HCT116 (cell line): ENCODE measurements around the gene TNFRSF18. TPM values are rescaled to one million over a fixed set of nuclear protein-coding genes. Genes with fewer than 3 reads are reported as not detected.

Experiments
- ATAC-seq: fragments of 200-7000 bp; cut with Tn5 transposase; 2 replicates; pipeline ENCODE4 v1.9.1; 2020; ENCODE audit warnings: mild to moderate bottlenecking, moderate library complexity
- BruUV-seq: library from RNA; stranded (reverse); fragments of 400-500 nt; replicated peaks from 2 replicates; lab custom pipeline; 2021; lab: Mats Ljungman, UMichigan
- CTCF ChIA-PET: fragments of 300-600 bp; sonication (Branson Sonifier 250); formaldehyde crosslinking; loops from one replicate; lab custom pipeline; 2021; ENCODE audit warnings: antibody characterized with exemption; lab: Charles Lee
- POLR2A ChIA-PET: fragments of 300-600, 350-600 bp; sonication (Branson Sonifier 250); formaldehyde crosslinking; loops from one replicate; lab custom pipeline; 2021; ENCODE audit warnings: antibody characterized with exemption; lab: Charles Lee
- RAD21 ChIA-PET, 2 experiments: fragments of 300-600 bp; sonication (Branson Sonifier 250); formaldehyde crosslinking; loops; one replicate each; lab custom pipeline; 2023; ENCODE audit warnings: low total read pairs in 2 of 2; ENCODE audit not compliant: uncharacterized antibody in 2 of 2, unreplicated experiment in 2 of 2, low non-redundant PET in 1 of 2; lab: Charles Lee
- DNase-seq: peaks from one replicate; pipeline ENCODE4 v3.0.0-alpha.2; 2010; ENCODE audit warnings: low read depth, low spot score
- H2AFZ ChIP-seq: fragments of 200-600 bp; shearing (Covaris generic), sonication (generic); 2 replicates; pipeline ENCODE4 v1.6.1; 2017; ENCODE audit warnings: low read depth, mixed run types, mixed read lengths, antibody characterized with exemption, low read length; ENCODE audit not compliant: poor library complexity, severe bottlenecking
- H3K27ac ChIP-seq: 2 replicates; pipeline ENCODE4 v1.5.1; 2012; ENCODE audit warnings: low read depth, low read length
- H3K27me3 ChIP-seq: fragments of 200-600 bp; sonication (generic); 2 replicates; pipeline ENCODE4 v1.6.1; 2016; ENCODE audit warnings: mixed run types, low read length, mixed read lengths; ENCODE audit not compliant: insufficient read depth
- H3K36me3 ChIP-seq, 2 experiments: fragments of 200-500 bp in 1 of 2; fragments of 200-600 bp in 1 of 2; sonication (Bioruptor generic) in 1 of 2; sonication (generic) in 1 of 2; 2 replicates each; pipeline versions ENCODE4 v1.5.1 to v1.6.1; 2014 to 2016; ENCODE audit warnings: low read length in 2 of 2, inconsistent platforms in 1 of 2, mixed read lengths in 1 of 2, mixed run types in 1 of 2; ENCODE audit not compliant: insufficient read depth in 2 of 2, control insufficient read depth in 1 of 2
- H3K4me1 ChIP-seq, 2 experiments: fragments of 200-600 bp in 1 of 2; sonication (generic) in 1 of 2; 2 replicates each; pipeline versions ENCODE4 v1.5.1 to v1.6.1; 2012 to 2017; ENCODE audit warnings: low read length in 2 of 2, inconsistent platforms in 1 of 2, mild to moderate bottlenecking in 1 of 2, mixed read lengths in 1 of 2, mixed run types in 1 of 2, moderate library complexity in 1 of 2; ENCODE audit not compliant: insufficient read depth in 2 of 2, control insufficient read depth in 1 of 2
- H3K4me2 ChIP-seq: fragments of 200-600 bp; sonication (generic); 2 replicates; pipeline ENCODE4 v1.6.1; 2017; ENCODE audit warnings: mixed run types, low read length, mixed read lengths
- H3K4me3 ChIP-seq, 2 experiments: fragments of 200-600 bp in 1 of 2; sonication (generic) in 1 of 2; replicated peaks in 1 of 2; 2 replicates each; pipeline ENCODE4 v1.5.1; 2011 to 2016; ENCODE audit warnings: low read length in 2 of 2, control low read depth in 1 of 2, low read depth in 1 of 2, mild to moderate bottlenecking in 1 of 2, mixed read lengths in 1 of 2, mixed run types in 1 of 2
- H3K79me2 ChIP-seq: fragments of 200-600 bp; sonication (generic); 2 replicates; pipeline ENCODE4 v1.6.1; 2017; ENCODE audit warnings: mild to moderate bottlenecking, mixed run types, low read length, moderate library complexity, mixed read lengths; ENCODE audit not compliant: insufficient read depth
- H3K9ac ChIP-seq: fragments of 200-600 bp; sonication (generic); 2 replicates; pipeline ENCODE4 v1.6.1; 2016; ENCODE audit warnings: low read length, mixed read lengths
- H3K9me2 ChIP-seq: fragments of 200-600 bp; sonication (generic), shearing (Covaris generic); 2 replicates; pipeline ENCODE4 v1.6.1; 2017; ENCODE audit warnings: mixed run types, mild to moderate bottlenecking, moderate library complexity; ENCODE audit not compliant: insufficient read depth
- H3K9me3 ChIP-seq, 2 experiments: fragments of 200-500 bp in 1 of 2; fragments of 200-600 bp in 1 of 2; sonication (Bioruptor generic) in 1 of 2; sonication (generic) in 1 of 2; 2 replicates each; pipeline ENCODE4 v1.6.1; 2014 to 2017; ENCODE audit warnings: low read length in 2 of 2, mixed read lengths in 2 of 2, inconsistent platforms in 1 of 2, low read depth in 1 of 2, mild to moderate bottlenecking in 1 of 2, mixed run types in 1 of 2, moderate library complexity in 1 of 2; ENCODE audit not compliant: control insufficient read depth in 1 of 2, insufficient read depth in 1 of 2
- H4K20me1 ChIP-seq: fragments of 200-600 bp; sonication (generic), shearing (Covaris generic); 2 replicates; pipeline ENCODE4 v1.6.1; 2017; ENCODE audit warnings: mixed run types, mild to moderate bottlenecking, moderate library complexity; ENCODE audit not compliant: insufficient read depth
- ATF3 ChIP-seq: IDR thresholded peaks from 2 replicates; pipeline ENCODE4 v1.6.1; 2012
- CEBPB ChIP-seq: IDR thresholded peaks from 2 replicates; pipeline ENCODE4 v1.6.1; 2012; ENCODE audit warnings: low read depth
- ELF1 ChIP-seq: IDR thresholded peaks from 2 replicates; pipeline ENCODE4 v1.6.1; 2012; ENCODE audit warnings: low read depth, borderline replicate concordance
- MAX ChIP-seq: IDR thresholded peaks from 2 replicates; pipeline ENCODE4 v1.6.1; 2012
- intact Hi-C: fragments of 100-400 bp; cut with micrococcal nuclease; formaldehyde crosslinking; loops from 2 replicates; pipeline ENCODE4 v1.10.0; 2022
- total RNA-seq: library from RNA; stranded (reverse); gene quantifications from one replicate; pipeline ENCODE4 v1.2.1, GENCODE V29; 2021; ENCODE audit not compliant: unreplicated experiment
- TF ChIP-seq, protein P1 (sequence below): IDR thresholded peaks from 2 replicates; pipeline ENCODE4 v1.6.1; 2012; ENCODE audit warnings: low read depth

Gene TNFRSF18
- total RNA-seq, 1 experiment from 2014 or later: 56.2 TPM

DNA sequence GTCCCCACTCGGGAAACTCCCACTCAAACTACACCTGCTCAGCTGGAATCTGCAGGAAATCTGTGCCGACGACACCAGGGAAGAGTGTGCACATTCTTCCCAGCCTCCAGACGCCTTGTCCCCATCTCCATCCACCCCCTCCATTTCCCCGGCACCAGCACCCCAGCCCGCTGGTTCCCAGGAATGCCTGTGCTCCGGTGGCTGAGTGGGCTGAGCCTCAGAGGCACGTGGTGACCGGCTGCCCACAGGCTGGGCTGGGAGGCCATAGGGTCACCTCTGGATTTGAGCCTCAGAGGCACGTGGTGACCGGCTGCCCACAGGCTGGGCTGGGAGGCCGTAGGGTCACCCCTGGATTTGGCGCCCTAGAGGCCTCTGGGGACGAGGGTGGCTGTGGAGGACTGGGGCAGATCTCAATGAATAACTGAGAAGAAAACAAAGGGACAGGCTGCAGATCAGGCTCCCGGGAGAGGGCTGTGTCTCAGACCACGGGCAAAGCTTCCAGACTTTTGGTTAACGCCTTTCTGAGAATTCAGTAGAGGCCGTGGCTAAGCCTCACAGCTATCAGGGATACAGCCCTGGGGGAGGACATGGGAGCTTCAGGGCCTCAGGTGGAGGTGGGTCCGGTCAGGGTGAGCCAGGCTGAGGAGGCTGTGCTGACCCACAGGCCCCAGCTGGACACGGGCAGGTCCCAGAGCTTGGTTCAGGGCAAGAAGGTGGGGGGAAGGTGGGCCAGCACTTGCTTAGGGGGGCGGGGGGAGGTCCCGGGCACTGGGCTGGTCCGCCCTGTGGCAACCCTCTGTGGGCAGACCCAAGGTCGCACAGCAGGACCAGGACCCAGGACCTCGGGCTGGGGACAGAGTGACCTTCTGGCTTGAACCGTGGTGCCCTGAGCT lies 50.0 kb downstream of the TNFRSF18 start (continued):
- TF ChIP-seq CEBPB: no peak
- TF ChIP-seq ELF1: no peak
- TF ChIP-seq MAX: no peak
- TF ChIP-seq, protein P1, sequence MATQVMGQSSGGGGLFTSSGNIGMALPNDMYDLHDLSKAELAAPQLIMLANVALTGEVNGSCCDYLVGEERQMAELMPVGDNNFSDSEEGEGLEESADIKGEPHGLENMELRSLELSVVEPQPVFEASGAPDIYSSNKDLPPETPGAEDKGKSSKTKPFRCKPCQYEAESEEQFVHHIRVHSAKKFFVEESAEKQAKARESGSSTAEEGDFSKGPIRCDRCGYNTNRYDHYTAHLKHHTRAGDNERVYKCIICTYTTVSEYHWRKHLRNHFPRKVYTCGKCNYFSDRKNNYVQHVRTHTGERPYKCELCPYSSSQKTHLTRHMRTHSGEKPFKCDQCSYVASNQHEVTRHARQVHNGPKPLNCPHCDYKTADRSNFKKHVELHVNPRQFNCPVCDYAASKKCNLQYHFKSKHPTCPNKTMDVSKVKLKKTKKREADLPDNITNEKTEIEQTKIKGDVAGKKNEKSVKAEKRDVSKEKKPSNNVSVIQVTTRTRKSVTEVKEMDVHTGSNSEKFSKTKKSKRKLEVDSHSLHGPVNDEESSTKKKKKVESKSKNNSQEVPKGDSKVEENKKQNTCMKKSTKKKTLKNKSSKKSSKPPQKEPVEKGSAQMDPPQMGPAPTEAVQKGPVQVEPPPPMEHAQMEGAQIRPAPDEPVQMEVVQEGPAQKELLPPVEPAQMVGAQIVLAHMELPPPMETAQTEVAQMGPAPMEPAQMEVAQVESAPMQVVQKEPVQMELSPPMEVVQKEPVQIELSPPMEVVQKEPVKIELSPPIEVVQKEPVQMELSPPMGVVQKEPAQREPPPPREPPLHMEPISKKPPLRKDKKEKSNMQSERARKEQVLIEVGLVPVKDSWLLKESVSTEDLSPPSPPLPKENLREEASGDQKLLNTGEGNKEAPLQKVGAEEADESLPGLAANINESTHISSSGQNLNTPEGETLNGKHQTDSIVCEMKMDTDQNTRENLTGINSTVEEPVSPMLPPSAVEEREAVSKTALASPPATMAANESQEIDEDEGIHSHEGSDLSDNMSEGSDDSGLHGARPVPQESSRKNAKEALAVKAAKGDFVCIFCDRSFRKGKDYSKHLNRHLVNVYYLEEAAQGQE: no peak

DNA sequence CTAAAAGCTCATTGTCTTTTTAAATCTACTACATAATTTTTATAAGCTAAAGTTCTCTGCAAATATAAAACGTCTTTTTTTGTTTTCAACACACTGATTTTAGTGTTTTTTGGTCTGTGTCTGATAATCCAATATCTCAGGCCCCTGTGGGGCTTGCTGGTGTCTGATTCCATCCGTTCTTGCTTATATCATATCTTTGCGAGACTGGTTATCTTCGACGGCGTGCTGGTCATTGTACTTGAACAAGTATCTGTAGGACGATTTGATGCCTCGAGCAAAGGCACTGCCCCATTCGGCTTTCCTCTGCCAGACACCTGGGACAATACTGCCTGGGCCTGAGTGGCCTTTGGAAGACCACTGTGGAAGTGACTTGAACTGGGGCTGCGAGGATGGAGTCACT lies 51.1 kb downstream of the TNFRSF18 start:
- RAD21 ChIA-PET: no interaction called here

More for the DNA sequence above, 51.1 kb downstream of the TNFRSF18 start:
- no peak for ATAC-seq
- Histone ChIP-seq H3K79me2 (no peaks in the 10 kb centered on the region), H3K27me3 (no peaks in the 10 kb centered on the region), H3K4me2 (no peak overlapping the region), H3K36me3 (no peaks in the 10 kb centered on the region)
- no peak for TF ChIP-seq ATF3
- TF ChIP-seq, all 23 proteins: peak for 0
- H4K20me1 ChIP-seq: no peaks in the 10 kb centered on the region
- ChIA-PET CTCF (no interaction called here), POLR2A (no interaction called here)
- H3K9me3 ChIP-seq: peaks cover 8 to 17% of the 10 kb centered on the region in 2 experiments; a peak in 2 of 4 replicates
- no TSS peak for BruUV-seq
- no peak for DNase-seq
- no peak overlapping the region for H3K4me3 ChIP-seq
- intact Hi-C loops: no loop called here
- H3K27ac ChIP-seq: no peak overlapping the region
- H3K9ac ChIP-seq: no peak overlapping the region
- no peak overlapping the region for H2AFZ ChIP-seq
- peaks cover 11 to 30% of the 10 kb centered on the region in 2 experiments for H3K4me1 ChIP-seq
- H3K9me2 ChIP-seq: no peaks in the 10 kb centered on the region
